A549 (cell line): ENCODE measurements around the gene PTPRF.

Experiments
- CEBPB ChIP-seq, 2 experiments: fragments of >200 bp in 1 of 2; sonication (Bioruptor Twin) in 1 of 2; formaldehyde crosslinking in 1 of 2; IDR thresholded peaks; 2 replicates each; pipeline ENCODE4 v1.6.1; 2012 to 2016
- KDM1A ChIP-seq: fragments of 200-600 bp; sonication (generic); IDR thresholded peaks from 2 replicates; pipeline ENCODE4 v1.6.1; 2016; ENCODE audit warnings: low read depth, mild to moderate bottlenecking
- POLR2A ChIP-seq: IDR thresholded peaks from 2 replicates; pipeline ENCODE4 v1.6.1; 2012; ENCODE audit warnings: mild to moderate bottlenecking, low read length
- RFX5 ChIP-seq: fragments of 450-650 bp; IDR thresholded peaks from 2 replicates; pipeline ENCODE4 v1.7.1; 2014; ENCODE audit warnings: antibody characterized with exemption, mild to moderate bottlenecking, moderate library complexity
- TP53 ChIP-seq: fragments of 250-450 bp; sonication (Bioruptor Pico); IDR thresholded peaks from 2 replicates; pipeline ENCODE4 v1.5.0; 2021; ENCODE audit warnings: mild to moderate bottlenecking, moderate library complexity
- TF ChIP-seq, protein P1 (sequence below): fragments of >200 bp; sonication (Bioruptor Twin); formaldehyde crosslinking; IDR thresholded peaks from 3 replicates; pipeline ENCODE4 v1.5.1; 2016
- TF ChIP-seq, protein P2 (sequence below): IDR thresholded peaks from 2 replicates; pipeline ENCODE4 v1.6.1; 2012

- TF ChIP-seq, protein P1, sequence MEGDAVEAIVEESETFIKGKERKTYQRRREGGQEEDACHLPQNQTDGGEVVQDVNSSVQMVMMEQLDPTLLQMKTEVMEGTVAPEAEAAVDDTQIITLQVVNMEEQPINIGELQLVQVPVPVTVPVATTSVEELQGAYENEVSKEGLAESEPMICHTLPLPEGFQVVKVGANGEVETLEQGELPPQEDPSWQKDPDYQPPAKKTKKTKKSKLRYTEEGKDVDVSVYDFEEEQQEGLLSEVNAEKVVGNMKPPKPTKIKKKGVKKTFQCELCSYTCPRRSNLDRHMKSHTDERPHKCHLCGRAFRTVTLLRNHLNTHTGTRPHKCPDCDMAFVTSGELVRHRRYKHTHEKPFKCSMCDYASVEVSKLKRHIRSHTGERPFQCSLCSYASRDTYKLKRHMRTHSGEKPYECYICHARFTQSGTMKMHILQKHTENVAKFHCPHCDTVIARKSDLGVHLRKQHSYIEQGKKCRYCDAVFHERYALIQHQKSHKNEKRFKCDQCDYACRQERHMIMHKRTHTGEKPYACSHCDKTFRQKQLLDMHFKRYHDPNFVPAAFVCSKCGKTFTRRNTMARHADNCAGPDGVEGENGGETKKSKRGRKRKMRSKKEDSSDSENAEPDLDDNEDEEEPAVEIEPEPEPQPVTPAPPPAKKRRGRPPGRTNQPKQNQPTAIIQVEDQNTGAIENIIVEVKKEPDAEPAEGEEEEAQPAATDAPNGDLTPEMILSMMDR = no peak
- TF ChIP-seq POLR2A (no peak), CEBPB (IDR thresholded peaks at IDR 0.05) (no peak), RFX5 (no peak), TP53 (CRISPR knock-in tag) (no peak), KDM1A (no peak)
- TF ChIP-seq, protein P2, sequence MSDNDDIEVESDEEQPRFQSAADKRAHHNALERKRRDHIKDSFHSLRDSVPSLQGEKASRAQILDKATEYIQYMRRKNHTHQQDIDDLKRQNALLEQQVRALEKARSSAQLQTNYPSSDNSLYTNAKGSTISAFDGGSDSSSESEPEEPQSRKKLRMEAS = no peak
Observed at GRCh38 chr1:43552813-43553212, 22.1 kb downstream of the PTPRF start.
